Measurements from ENCODE around the gene BANP.
"Not testable (repeated sequence)": the region's sequence is repeated elsewhere in the genome, so short reads cannot be mapped to it uniquely, and the experiment has no call there.

- not testable (repeated sequence) for TF ChIP-seq PRDM4 (tag by site-specific recombination; IDR thresholded peaks at IDR 0.05); CTCF (tag by site-specific recombination; IDR thresholded peaks at IDR 0.05); ZNF488 (tag by site-specific recombination; IDR thresholded peaks at IDR 0.05); ZNF214 (tag by site-specific recombination; IDR thresholded peaks at IDR 0.05; ENCODE audit: borderline replicate concordance); ZNF654 (tag by site-specific recombination; IDR thresholded peaks at IDR 0.05; ENCODE audit: low read depth); ZNF837 (tag by site-specific recombination; IDR thresholded peaks at IDR 0.05); EGR2 (tag by site-specific recombination; IDR thresholded peaks at IDR 0.05; ENCODE audit: low read depth); ATF2 (tag by site-specific recombination; IDR thresholded peaks at IDR 0.05; ENCODE audit: low read depth); ZNF433 (tag by site-specific recombination; IDR thresholded peaks at IDR 0.05; ENCODE audit: low read depth); ZNF791 (tag by site-specific recombination; IDR thresholded peaks at IDR 0.05); ZBTB6 (tag by site-specific recombination; IDR thresholded peaks at IDR 0.05); ZNF416 (tag by site-specific recombination; IDR thresholded peaks at IDR 0.05); FEZF1 (tag by site-specific recombination; IDR thresholded peaks at IDR 0.05); REST (tag by site-specific recombination; IDR thresholded peaks at IDR 0.05)
Observed at GRCh38 chr16:88016386-88016785, 65.2 kb downstream of the BANP start.
